Measurements from ENCODE around the gene FAM193A. TPM values are rescaled to one million over a fixed set of nuclear protein-coding genes. Genes with fewer than 3 reads are reported as not detected.
"Not testable (repeated sequence)": the region's sequence is repeated elsewhere in the genome, so short reads cannot be mapped to it uniquely, and the experiment has no call there.

Gene FAM193A
- total RNA-seq, 1 experiment from 2014 or later: 31.3 TPM

DNA sequence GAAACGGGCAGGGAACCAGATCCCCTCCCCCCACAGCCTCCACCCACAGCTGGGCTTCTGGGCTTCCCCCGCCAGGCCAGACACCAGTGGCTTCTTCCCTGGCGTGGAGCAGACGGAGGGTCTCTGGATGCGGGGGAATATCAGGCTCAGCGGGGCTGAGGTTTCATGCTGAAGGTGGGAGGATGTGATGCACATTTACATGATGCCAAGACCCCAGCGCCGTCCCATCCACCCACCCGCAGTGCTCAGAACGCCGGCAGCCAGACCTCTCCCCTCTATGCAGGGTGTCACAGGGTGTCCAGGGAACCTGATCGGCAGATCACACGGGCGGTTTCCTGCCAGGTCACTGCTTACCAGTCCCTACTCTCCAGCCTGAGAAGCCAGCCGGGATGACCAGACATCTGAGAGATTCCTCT lies 232.5 kb downstream of the FAM193A start:
- Mint-ChIP-seq H3K27ac (ENCODE audit: low read depth, unreplicated experiment) (no peak overlapping the region), H3K36me3 (ENCODE audit: insufficient read depth, unreplicated experiment) (no peaks in the 10 kb centered on the region), H3K27me3 (ENCODE audit: insufficient read depth, unreplicated experiment) (no peaks in the 10 kb centered on the region), H3K4me3 (ENCODE audit: unreplicated experiment) (no peak overlapping the region), H3K4me1 (ENCODE audit: insufficient read depth, unreplicated experiment) (peaks cover 8% of the 10 kb centered on the region), H3K9me3 (ENCODE audit: unreplicated experiment) (no peaks in the 10 kb centered on the region)
- POLR2A ChIA-PET: no interaction called here
- no TSS peak for BruUV-seq (replicated peaks)
- CTCF ChIA-PET: no interaction called here
- no peak for DNase-seq (ENCODE audit: unreplicated experiment)
- TF ChIP-seq, protein P1, sequence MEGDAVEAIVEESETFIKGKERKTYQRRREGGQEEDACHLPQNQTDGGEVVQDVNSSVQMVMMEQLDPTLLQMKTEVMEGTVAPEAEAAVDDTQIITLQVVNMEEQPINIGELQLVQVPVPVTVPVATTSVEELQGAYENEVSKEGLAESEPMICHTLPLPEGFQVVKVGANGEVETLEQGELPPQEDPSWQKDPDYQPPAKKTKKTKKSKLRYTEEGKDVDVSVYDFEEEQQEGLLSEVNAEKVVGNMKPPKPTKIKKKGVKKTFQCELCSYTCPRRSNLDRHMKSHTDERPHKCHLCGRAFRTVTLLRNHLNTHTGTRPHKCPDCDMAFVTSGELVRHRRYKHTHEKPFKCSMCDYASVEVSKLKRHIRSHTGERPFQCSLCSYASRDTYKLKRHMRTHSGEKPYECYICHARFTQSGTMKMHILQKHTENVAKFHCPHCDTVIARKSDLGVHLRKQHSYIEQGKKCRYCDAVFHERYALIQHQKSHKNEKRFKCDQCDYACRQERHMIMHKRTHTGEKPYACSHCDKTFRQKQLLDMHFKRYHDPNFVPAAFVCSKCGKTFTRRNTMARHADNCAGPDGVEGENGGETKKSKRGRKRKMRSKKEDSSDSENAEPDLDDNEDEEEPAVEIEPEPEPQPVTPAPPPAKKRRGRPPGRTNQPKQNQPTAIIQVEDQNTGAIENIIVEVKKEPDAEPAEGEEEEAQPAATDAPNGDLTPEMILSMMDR (IDR thresholded peaks at IDR 0.05; ENCODE audit: unreplicated experiment): no peak
- intact Hi-C loops (cut with micrococcal nuclease): no loop called here

DNA sequence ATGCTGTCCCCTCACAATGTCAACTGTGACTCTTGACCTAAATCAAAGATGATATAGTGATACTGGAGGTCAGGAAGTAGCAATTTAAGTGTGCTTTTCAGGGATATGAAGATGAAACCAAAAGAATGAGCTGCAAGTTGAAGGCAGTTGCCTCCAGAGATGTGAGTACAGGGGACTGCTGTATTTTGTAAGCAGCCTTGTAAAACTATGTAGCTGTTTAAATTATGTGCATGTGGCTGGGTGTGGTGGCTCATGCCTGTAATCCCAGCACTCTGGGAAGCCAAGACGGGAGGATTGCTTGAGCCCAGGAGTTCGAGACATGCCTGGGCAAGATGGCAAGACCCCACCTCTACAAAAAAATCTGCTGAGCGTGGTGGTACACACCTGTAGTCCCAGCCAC lies 234.8 kb downstream of the FAM193A start:
- Mint-ChIP-seq H3K27ac (ENCODE audit: low read depth, unreplicated experiment) (no peak overlapping the region), H3K36me3 (ENCODE audit: insufficient read depth, unreplicated experiment) (no peaks in the 10 kb centered on the region), H3K4me3 (ENCODE audit: unreplicated experiment) (no peak overlapping the region), H3K9me3 (ENCODE audit: unreplicated experiment) (no peaks in the 10 kb centered on the region), H3K27me3 (ENCODE audit: insufficient read depth, unreplicated experiment) (no peaks in the 10 kb centered on the region), H3K4me1 (ENCODE audit: insufficient read depth, unreplicated experiment) (peaks cover 8% of the 10 kb centered on the region)
- ChIA-PET CTCF (no interaction called here), POLR2A (interaction anchor here (1.0 to 1.8 kb wide), 3 partner anchors 10 to 15 kb away, joined by 3 to 4 read pairs (median 4); partner anchors contain the start of gene TNIP2)
- DNase-seq (ENCODE audit: unreplicated experiment): no peak
- TF ChIP-seq, protein P1 (IDR thresholded peaks at IDR 0.05; ENCODE audit: unreplicated experiment): no peak
- intact Hi-C loops (cut with micrococcal nuclease): no loop called here
- BruUV-seq (replicated peaks): no TSS peak

DNA sequence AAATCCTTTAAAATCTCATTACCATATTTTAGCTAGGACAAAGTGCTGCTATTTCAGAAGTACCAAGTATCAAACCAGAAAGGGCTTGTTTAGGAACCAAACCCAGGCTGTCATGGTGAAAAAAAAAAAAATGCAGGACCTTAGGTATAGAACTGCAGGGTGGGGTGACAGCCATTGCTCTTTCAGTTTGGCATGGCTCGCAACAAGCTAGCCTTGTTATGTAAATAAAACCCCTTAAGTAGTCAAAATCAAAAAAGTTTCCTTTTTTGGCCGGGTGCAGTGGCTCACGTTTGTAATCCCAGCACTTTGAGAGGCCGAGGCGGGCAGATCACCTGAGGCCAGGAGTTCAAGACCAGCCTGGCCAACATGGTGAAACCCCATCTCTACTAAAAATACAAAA lies 244.2 kb downstream of the FAM193A start:
- POLR2A ChIA-PET: interaction anchor here (1.6 kb wide), 1 partner anchor 9 kb away, joined by 3 read pairs; no protein-coding TSS in a partner anchor
- not testable (repeated sequence) for H3K36me3 Mint-ChIP-seq (ENCODE audit: insufficient read depth, unreplicated experiment); H3K27ac Mint-ChIP-seq (ENCODE audit: low read depth, unreplicated experiment)

DNA sequence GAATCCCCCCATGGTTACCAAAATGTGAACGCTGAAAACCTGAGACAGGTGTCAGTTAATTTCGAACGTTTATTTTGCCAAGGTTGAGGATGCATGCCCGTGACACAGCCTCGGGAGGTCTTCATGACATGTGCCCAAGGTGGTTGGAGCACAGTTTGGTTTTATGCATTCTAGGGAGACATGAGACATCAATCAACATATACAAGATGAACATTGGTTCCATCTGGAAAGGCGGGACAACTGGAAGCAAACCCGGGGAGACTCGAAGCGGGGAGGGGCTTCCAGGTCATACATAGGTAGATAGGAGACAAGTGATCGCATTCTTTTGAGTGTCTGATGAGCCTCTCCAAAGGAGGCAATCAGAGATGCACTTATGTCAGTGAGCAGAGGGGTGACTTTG lies 245.5 kb downstream of the FAM193A start:
- BruUV-seq (replicated peaks): no TSS peak
- CTCF ChIA-PET: interaction anchor here (1.2 kb wide), 1 partner anchor 325 kb away, joined by 3 read pairs; no protein-coding TSS in a partner anchor

More for the DNA sequence above, 244.2 kb downstream of the FAM193A start:
- CTCF ChIA-PET; H3K4me3 Mint-ChIP-seq (ENCODE audit: unreplicated experiment); H3K9me3 Mint-ChIP-seq (ENCODE audit: unreplicated experiment); H3K4me1 Mint-ChIP-seq (ENCODE audit: insufficient read depth, unreplicated experiment); intact Hi-C loops (cut with micrococcal nuclease); DNase-seq (ENCODE audit: unreplicated experiment); BruUV-seq (replicated peaks): not testable (repeated sequence)
- peaks cover 21% of the 10 kb centered on the region for H3K27me3 Mint-ChIP-seq (ENCODE audit: insufficient read depth, unreplicated experiment)

More for the DNA sequence above, 245.5 kb downstream of the FAM193A start:
- intact Hi-C loops (cut with micrococcal nuclease): no loop called here
- Mint-ChIP-seq H3K4me1 (ENCODE audit: insufficient read depth, unreplicated experiment) (no peaks in the 10 kb centered on the region), H3K36me3 (ENCODE audit: insufficient read depth, unreplicated experiment) (no peaks in the 10 kb centered on the region), H3K9me3 (ENCODE audit: unreplicated experiment) (no peaks in the 10 kb centered on the region), H3K4me3 (ENCODE audit: unreplicated experiment) (no peak overlapping the region), H3K27ac (ENCODE audit: low read depth, unreplicated experiment) (no peak overlapping the region), H3K27me3 (ENCODE audit: insufficient read depth, unreplicated experiment) (peaks cover 21% of the 10 kb centered on the region)
- TF ChIP-seq, protein P1 (IDR thresholded peaks at IDR 0.05; ENCODE audit: unreplicated experiment): no peak
- POLR2A ChIA-PET: interaction anchor here (1.1 to 1.6 kb wide), 2 partner anchors 11 to 17 kb away, joined by 3 read pairs; no protein-coding TSS in a partner anchor
- no peak for DNase-seq (ENCODE audit: unreplicated experiment)

Other genes with a start within 250 kb of the FAM193A start
- 1.6 and 2.5 TPM in 2 replicates for gene ZFYVE28, start 118.0 kb upstream of the FAM193A start, total RNA-seq (2022)
- gene CFAP99, start 117.7 kb upstream of the FAM193A start, total RNA-seq (2022): 0.16 TPM in 1 of 2 replicates, not detected in the other
- 81.4 and 89.7 TPM in 2 replicates for gene RNF4, start 67.5 kb upstream of the FAM193A start, total RNA-seq (2022)
- 40.5 and 46.1 TPM in 2 replicates for gene TNIP2, start 219.7 kb downstream of the FAM193A start, total RNA-seq (2022)